ENCODE results near the gene MYH7.
"Not testable (repeated sequence)": the region's sequence is repeated elsewhere in the genome, so short reads cannot be mapped to it uniquely, and the experiment has no call there.

The MYH7 gene

GRCh38 chr14:23406725-23407355 lies 28.6 kb downstream of the MYH7 start:
- DNase-seq (ENCODE audit: low read depth): no peak

GRCh38 chr14:23406244-23406643 lies 29.2 kb downstream of the MYH7 start:
- DNase-seq (ENCODE audit: low read depth): no peak

- DNase-seq (ENCODE audit: low read depth): no peak
These were observed 29.9 kb downstream of the MYH7 start for GRCh38 chr14:23405516-23406025.

GRCh38 chr14:23405096-23405495 lies 30.4 kb downstream of the MYH7 start:
- DNase-seq (ENCODE audit: low read depth): no peak

GRCh38 chr14:23404331-23404900 lies 31.0 kb downstream of the MYH7 start:
- no peak for DNase-seq (ENCODE audit: low read depth)

GRCh38 chr14:23403908-23404307 lies 31.6 kb downstream of the MYH7 start:
- DNase-seq (ENCODE audit: low read depth): no peak

- DNase-seq (ENCODE audit: low read depth): no peak
These were observed 32.4 kb downstream of the MYH7 start for GRCh38 chr14:23403139-23403438.

GRCh38 chr14:23402296-23403138 lies 32.9 kb downstream of the MYH7 start:
- DNase-seq (ENCODE audit: low read depth): no peak

- no peak for DNase-seq (ENCODE audit: low read depth)
These were observed 34.2 kb downstream of the MYH7 start for GRCh38 chr14:23401291-23401690.

GRCh38 chr14:23400496-23401149 lies 34.8 kb downstream of the MYH7 start:
- DNase-seq (ENCODE audit: low read depth): not testable (repeated sequence)

- DNase-seq (ENCODE audit: low read depth): no peak
These were observed 35.9 kb downstream of the MYH7 start for GRCh38 chr14:23399591-23399990.

- DNase-seq (ENCODE audit: low read depth): no peak
These were observed 36.3 kb downstream of the MYH7 start for GRCh38 chr14:23399136-23399535.

GRCh38 chr14:23398348-23398747 lies 37.1 kb downstream of the MYH7 start:
- DNase-seq (ENCODE audit: low read depth): no peak

- no peak for DNase-seq (ENCODE audit: low read depth)
These were observed 38.6 kb downstream of the MYH7 start for GRCh38 chr14:23396781-23397407.

- DNase-seq (ENCODE audit: low read depth): no peak
These were observed 39.3 kb downstream of the MYH7 start for GRCh38 chr14:23396126-23396525.

GRCh38 chr14:23392613-23393012 lies 42.8 kb downstream of the MYH7 start:
- no peak for DNase-seq (ENCODE audit: low read depth)

GRCh38 chr14:23389871-23390270 lies 45.6 kb downstream of the MYH7 start:
- not testable (repeated sequence) for DNase-seq (ENCODE audit: low read depth)

GRCh38 chr14:23389396-23389795 lies 46.1 kb downstream of the MYH7 start:
- DNase-seq (ENCODE audit: low read depth): no peak

GRCh38 chr14:23388996-23389395 lies 46.5 kb downstream of the MYH7 start:
- DNase-seq (ENCODE audit: low read depth): no peak

- DNase-seq (ENCODE audit: low read depth): no peak
These were observed 47.3 kb downstream of the MYH7 start for GRCh38 chr14:23387916-23388882.

GRCh38 chr14:23386999-23387398 lies 48.5 kb downstream of the MYH7 start:
- DNase-seq (ENCODE audit: low read depth): no peak
